ENCODE data around the gene MSANTD2.

Gene MSANTD2

DNA sequence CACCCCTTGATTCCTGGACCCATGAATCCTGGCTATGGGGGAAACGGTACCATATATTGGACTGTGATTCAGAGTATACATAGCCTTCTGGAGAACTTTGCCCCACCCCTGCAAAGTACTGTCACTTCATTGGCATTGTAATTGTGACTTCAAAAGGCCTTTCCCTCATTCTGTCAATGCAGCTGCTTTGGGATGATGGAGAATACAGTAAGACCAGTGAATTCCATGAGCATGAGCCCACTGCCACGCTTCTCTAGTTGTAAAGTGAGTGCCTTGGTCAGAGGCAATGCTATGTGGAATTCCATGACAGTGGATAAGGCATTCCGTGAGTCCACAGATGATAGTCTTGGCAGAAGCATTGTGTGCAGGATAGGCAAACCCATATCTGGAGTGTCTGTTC is 25.7 kb upstream of the MSANTD2 start:
- TF ChIP-seq, protein P1, sequence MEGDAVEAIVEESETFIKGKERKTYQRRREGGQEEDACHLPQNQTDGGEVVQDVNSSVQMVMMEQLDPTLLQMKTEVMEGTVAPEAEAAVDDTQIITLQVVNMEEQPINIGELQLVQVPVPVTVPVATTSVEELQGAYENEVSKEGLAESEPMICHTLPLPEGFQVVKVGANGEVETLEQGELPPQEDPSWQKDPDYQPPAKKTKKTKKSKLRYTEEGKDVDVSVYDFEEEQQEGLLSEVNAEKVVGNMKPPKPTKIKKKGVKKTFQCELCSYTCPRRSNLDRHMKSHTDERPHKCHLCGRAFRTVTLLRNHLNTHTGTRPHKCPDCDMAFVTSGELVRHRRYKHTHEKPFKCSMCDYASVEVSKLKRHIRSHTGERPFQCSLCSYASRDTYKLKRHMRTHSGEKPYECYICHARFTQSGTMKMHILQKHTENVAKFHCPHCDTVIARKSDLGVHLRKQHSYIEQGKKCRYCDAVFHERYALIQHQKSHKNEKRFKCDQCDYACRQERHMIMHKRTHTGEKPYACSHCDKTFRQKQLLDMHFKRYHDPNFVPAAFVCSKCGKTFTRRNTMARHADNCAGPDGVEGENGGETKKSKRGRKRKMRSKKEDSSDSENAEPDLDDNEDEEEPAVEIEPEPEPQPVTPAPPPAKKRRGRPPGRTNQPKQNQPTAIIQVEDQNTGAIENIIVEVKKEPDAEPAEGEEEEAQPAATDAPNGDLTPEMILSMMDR (IDR thresholded peaks at IDR 0.05; ENCODE audit: extremely low read depth, insufficient read depth, missing control alignments), result no peak
- DNase-seq (ENCODE audit: low spot score), result no peak
- in situ Hi-C loops (cut with MboI; ENCODE audit: low pct_unique_long_range_greater_than_20kb, low sequenced_read_pairs, unreplicated experiment), result loop anchor here (25.0 kb wide), 1 partner anchor 164 kb away; the partner anchor contains the start of genes SIAE and SPA17

DNA sequence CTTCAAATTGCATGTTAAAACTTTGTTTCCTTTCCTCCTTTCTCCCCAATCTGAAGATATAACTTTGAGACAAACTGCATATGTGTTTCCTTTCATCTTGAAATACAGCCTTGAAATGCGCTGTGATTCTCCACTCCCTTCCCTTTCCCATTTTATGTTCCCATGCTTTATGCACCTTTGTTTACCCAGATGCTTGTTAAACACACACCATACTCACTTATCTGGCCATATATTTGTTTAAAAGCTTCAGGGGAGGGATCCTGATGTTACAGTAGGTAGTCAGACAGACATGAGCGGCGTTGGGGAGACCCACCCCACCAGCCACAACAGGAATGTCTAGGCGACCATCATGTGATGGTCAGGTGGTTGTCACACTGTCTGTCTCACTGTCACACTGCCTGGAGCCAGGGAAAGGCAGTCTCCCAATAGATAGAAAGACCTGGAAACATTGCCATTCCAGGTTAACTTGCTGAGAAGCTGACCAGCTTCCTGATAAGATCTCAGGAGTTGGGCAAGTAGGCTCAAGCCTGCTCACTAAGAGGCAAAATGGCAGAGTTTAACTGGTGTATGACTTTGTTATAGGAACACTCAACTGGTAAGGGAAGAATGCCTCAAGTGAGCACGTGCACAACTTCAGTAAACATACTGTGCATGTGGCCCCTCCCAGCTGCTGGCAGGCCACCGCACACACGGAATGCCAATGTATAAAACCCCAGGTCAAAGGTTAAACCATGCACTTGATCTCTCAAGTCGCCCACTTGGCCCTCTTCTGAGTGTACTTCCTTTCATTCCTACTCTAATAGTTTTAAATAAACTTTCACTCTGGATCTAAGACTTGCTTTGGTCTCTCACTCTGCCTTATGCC is 23.5 kb upstream of the MSANTD2 start:
- in situ Hi-C loops (cut with MboI; ENCODE audit: low pct_unique_long_range_greater_than_20kb, low sequenced_read_pairs, unreplicated experiment), result no loop called here
- TF ChIP-seq, protein P1 (IDR thresholded peaks at IDR 0.05; ENCODE audit: extremely low read depth, insufficient read depth, missing control alignments), result no peak
- no peak for DNase-seq (ENCODE audit: low spot score)

DNA sequence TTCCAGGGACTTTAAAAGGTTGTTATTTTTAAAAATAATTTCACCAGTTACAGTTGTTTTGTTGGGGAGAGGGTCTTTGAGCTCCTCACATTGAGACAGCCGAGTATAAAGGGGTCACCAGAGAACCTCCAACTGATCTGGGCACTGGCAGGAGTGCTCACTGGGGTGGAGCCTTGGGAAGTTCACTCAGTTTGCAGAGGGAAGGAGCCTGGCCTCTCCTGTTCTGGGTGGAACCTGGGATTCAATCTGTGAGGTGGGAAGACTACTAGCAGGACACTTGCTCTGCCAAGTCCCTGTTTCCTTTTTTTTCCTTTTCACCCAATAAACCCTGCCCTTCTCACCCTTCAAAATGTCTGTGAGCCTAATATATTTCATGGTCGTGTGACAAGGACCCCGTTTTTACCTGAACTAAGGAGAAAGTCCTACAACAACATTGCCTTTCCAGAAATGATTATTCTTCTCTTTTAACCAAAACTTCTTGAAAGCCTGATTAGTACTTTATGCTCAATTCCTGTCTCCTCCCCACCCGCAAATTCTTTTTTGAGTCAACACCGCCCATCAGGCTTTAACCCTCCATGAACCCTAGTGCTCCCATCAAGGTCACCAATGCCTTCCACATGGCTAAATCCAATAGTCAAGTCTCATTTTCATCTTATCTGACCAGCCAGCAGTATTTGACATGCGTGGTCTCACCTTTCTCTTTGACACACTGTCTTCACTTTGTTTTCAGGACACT is 22.0 kb upstream of the MSANTD2 start:
- TF ChIP-seq, protein P1 (IDR thresholded peaks at IDR 0.05; ENCODE audit: extremely low read depth, insufficient read depth, missing control alignments), result no peak
- in situ Hi-C loops (cut with MboI; ENCODE audit: low pct_unique_long_range_greater_than_20kb, low sequenced_read_pairs, unreplicated experiment), result no loop called here
- DNase-seq (ENCODE audit: low spot score), result no peak

DNA sequence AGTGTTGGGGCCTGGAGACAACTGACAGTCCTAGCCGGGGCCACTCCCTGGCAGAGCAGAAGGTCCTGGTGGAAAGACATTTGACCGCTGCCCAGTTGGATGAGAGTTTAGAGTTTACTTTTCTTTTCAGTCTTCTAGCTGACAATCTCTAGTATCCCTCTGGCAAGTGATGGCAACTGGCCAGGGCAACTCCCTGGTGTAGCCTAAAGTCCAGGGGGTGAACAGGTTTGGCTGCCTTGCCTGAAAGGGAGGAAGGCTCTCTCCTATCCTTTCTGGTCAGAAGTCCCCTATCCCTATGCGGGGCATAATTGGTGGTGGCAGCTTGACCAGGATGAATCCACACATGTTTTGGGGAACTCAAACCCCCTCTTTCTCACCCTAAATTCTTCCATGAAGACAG is 16.8 kb upstream of the MSANTD2 start:
- TF ChIP-seq, protein P1 (IDR thresholded peaks at IDR 0.05; ENCODE audit: extremely low read depth, insufficient read depth, missing control alignments), result no peak
- no peak for DNase-seq (ENCODE audit: low spot score)
- in situ Hi-C loops (cut with MboI; ENCODE audit: low pct_unique_long_range_greater_than_20kb, low sequenced_read_pairs, unreplicated experiment), result no loop called here

DNA sequence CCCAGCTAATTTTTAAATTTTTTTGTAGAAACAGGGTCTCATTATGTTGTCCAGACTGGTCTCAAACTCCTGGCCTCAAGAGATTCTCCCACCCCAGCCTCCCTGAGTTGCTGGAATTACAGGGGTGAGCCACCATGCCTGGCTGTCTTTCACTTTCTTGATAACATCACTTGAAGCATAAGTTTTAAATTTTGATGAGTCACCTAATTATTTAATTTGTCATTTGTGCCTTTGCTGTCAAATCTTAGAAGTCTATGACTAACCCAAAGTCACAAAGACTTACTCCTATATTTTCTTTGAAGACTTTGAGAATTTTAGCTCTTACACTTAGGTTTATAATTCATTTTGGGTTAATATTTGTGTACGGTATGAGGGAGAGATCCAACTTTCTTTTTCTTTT is 14.5 kb upstream of the MSANTD2 start:
- TF ChIP-seq, protein P1 (IDR thresholded peaks at IDR 0.05; ENCODE audit: extremely low read depth, insufficient read depth, missing control alignments), result no peak
- no peak for DNase-seq (ENCODE audit: low spot score)
- in situ Hi-C loops (cut with MboI; ENCODE audit: low pct_unique_long_range_greater_than_20kb, low sequenced_read_pairs, unreplicated experiment), result no loop called here

DNA sequence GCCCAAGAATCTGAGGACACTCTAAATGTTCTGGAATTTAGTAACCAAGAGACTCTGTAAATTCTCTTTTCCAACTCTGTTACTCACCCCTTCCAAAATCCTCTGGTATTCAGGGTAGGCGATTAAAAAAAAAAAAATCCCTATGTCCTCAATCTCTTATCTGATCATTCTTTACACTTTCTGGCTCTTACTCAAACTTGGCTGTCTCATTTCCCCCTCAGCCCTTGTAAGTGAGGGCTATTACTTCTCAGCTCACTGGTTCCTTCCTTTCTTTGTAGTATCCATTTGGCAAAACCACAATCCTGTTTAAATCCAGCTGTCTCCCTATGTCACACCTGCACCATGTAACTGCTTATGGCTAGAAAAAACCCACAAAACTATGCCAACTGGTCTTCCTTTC is 12.7 kb upstream of the MSANTD2 start:
- no peak for DNase-seq (ENCODE audit: low spot score)
- TF ChIP-seq, protein P1 (IDR thresholded peaks at IDR 0.05; ENCODE audit: extremely low read depth, insufficient read depth, missing control alignments), result no peak
- in situ Hi-C loops (cut with MboI; ENCODE audit: low pct_unique_long_range_greater_than_20kb, low sequenced_read_pairs, unreplicated experiment), result no loop called here
